Panc1 (cell line): ENCODE measurements around the gene RALGPS1.

Source experiments
- CTCF ChIP-seq: fragments of 450-650 bp; IDR thresholded peaks from 2 replicates; pipeline ENCODE4 v1.5.1; 2017; ENCODE audit warnings: mild to moderate bottlenecking
- POLR2AphosphoS5 ChIP-seq: IDR thresholded peaks from 2 replicates; pipeline ENCODE4 v1.6.1; 2012; ENCODE audit warnings: mild to moderate bottlenecking, low read depth, low read length, moderate library complexity

DNA sequence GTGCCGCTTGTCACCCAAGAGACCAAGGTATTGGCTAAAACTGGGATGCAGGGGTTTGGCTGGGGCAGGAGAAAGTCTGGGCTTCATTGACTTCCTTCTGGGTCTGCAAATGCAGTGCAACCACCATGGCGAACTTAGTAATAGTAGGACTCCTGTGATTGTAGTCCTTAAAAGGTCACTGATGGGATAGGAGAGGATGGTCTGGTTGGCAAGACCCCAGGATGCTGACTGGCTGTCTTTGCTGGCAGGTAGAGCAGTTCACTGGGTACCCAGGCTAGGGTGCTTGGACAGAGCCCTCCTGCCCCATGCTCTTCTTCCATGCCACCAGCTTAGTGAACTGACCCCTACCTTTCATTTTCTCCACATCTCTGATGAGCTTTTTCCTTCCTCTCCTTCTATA lies 170.6 kb downstream of the RALGPS1 start:
- TF ChIP-seq CTCF: no peak
- TF ChIP-seq POLR2AphosphoS5: no peak
